K562 (cell line): ENCODE measurements around the gene DYNLT2B. TPM values are rescaled to one million over a fixed set of nuclear protein-coding genes. Genes with fewer than 3 reads are reported as not detected.

Experiments used
- FOXK2 ChIP-seq, 2 experiments: fragments of 450-650 bp; IDR thresholded peaks in 1 of 2; conservative IDR thresholded peaks in 1 of 2; 2 replicates each; pipeline ENCODE4 v1.6.1; 2016; ENCODE audit warnings: low read depth in 2 of 2, mild to moderate bottlenecking in 1 of 2
- FOXM1 ChIP-seq, 2 experiments: fragments of 450-650 bp in 1 of 2; sonication (generic) in 1 of 2; formaldehyde crosslinking in 1 of 2; IDR thresholded peaks; 2 replicates each; pipeline versions ENCODE4 v1.6.1 to v1.9.0; 2017 to 2022; ENCODE audit warnings: low read depth in 2 of 2, mild to moderate bottlenecking in 2 of 2, missing genetic modification reagents in 1 of 2, moderate library complexity in 1 of 2
- HDAC1 ChIP-seq, 2 experiments: fragments of 450-650 bp; IDR thresholded peaks; 2 replicates each; pipeline ENCODE4 v1.6.1; 2016 to 2017; ENCODE audit warnings: inconsistent platforms in 1 of 2, mild to moderate bottlenecking in 1 of 2, moderate library complexity in 1 of 2
- HLTF ChIP-seq: fragments of 450-650 bp; IDR thresholded peaks from 2 replicates; pipeline ENCODE4 v1.6.1; 2016
- JUND ChIP-seq, 2 experiments: IDR thresholded peaks; 2 replicates in 1 of 2; 3 replicates in 1 of 2; pipeline ENCODE4 v1.6.1; 2011; ENCODE audit warnings: borderline replicate concordance in 2 of 2, low read depth in 2 of 2, low read length in 2 of 2, improper control_type of control experiment in 1 of 2, missing biosample characterization in 1 of 2, missing genetic modification characterization in 1 of 2, missing genetic modification reagents in 1 of 2
- MYC ChIP-seq, 2 experiments: fragments of 250-450 bp in 1 of 2; sonication (Bioruptor Pico) in 1 of 2; IDR thresholded peaks; 2 replicates each; pipeline versions ENCODE4 v1.5.1 to v1.6.1; 2012 to 2021; ENCODE audit warnings: low read depth in 2 of 2, borderline replicate concordance in 1 of 2, improper control_type of control experiment in 1 of 2, low read length in 1 of 2, mild to moderate bottlenecking in 1 of 2, moderate library complexity in 1 of 2
- PHF8 ChIP-seq: fragments of 200-600 bp; sonication (generic); IDR thresholded peaks from 2 replicates; pipeline ENCODE4 v1.6.1; 2012; ENCODE audit warnings: mixed run types, mild to moderate bottlenecking, inconsistent platforms, low read length, moderate library complexity, borderline replicate concordance
- SAP30 ChIP-seq: fragments of 200-600 bp; sonication (generic); IDR thresholded peaks from 2 replicates; pipeline ENCODE4 v1.6.1; 2012; ENCODE audit warnings: borderline replicate concordance, low read depth, mild to moderate bottlenecking, moderate library complexity, low read length, control low read depth, inconsistent platforms; ENCODE audit not compliant: insufficient read depth, poor library complexity, severe bottlenecking
- SETDB1 ChIP-seq: IDR thresholded peaks from one replicate; pipeline ENCODE4 v1.6.1; 2012; ENCODE audit warnings: low read length, control low read depth, inconsistent platforms
- TCF3 ChIP-seq: sonication (generic); formaldehyde crosslinking; IDR thresholded peaks from 2 replicates; pipeline ENCODE4 v1.4.0; 2020; ENCODE audit warnings: mild to moderate bottlenecking, missing genetic modification reagents
- TCF7 ChIP-seq: sonication (generic); IDR thresholded peaks from 2 replicates; pipeline ENCODE4 v1.6.1; 2016; ENCODE audit warnings: antibody characterized with exemption, borderline replicate concordance
- ZNF431 ChIP-seq: sonication (generic); formaldehyde crosslinking; IDR thresholded peaks from 2 replicates; pipeline ENCODE4 v1.8.0; 2022; ENCODE audit warnings: mild to moderate bottlenecking, missing genetic modification reagents
- ZNF584 ChIP-seq: fragments of 200-800 bp; sonication (Bioruptor generic); IDR thresholded peaks from 2 replicates; pipeline ENCODE4 v1.6.1; 2016; ENCODE audit warnings: low read depth, mild to moderate bottlenecking, missing genetic modification characterization, missing compliant biosample characterization
- ZNF592 ChIP-seq: fragments of 450-650 bp; IDR thresholded peaks from 2 replicates; pipeline ENCODE4 v1.6.1; 2017; ENCODE audit warnings: antibody characterized with exemption, mild to moderate bottlenecking
- ZNF77 ChIP-seq: fragments of 250-450 bp; sonication (Bioruptor Pico); IDR thresholded peaks from 2 replicates; pipeline ENCODE4 v1.5.0; 2020
- polyA plus RNA-seq, 8 experiments: library from polyadenylated mRNA; depleted of rRNA in 4 of 8; stranded (reverse) in 5 of 8; unstranded in 3 of 8; fragments of >200 nt; fragmentation: Nextera tagmentation in 2 of 8; fragmentation: Illumina TruSeq in 1 of 8; extraction: Ambion mirVana in 2 of 8; extraction: Trizol in 1 of 8; gene quantifications; 2 replicates each; pipeline versions ENCODE4 v1.2.1 to v1.2.3, GENCODE V29; 2011 to 2014; ENCODE audit warnings: inconsistent platforms in 1 of 8, missing spikeins in 1 of 8
- total RNA-seq, 7 experiments: library from RNA; depleted of rRNA in 6 of 7; stranded (reverse); fragments of >200 nt in 6 of 7; fragmentation: Illumina TruSeq in 2 of 7; extraction: Trizol in 2 of 7; gene quantifications; 2 replicates each; pipeline versions ENCODE4 v1.2.1 to v1.2.3, GENCODE V29; 2011 to 2021; ENCODE audit warnings: low replicate concordance in 1 of 7
- TF ChIP-seq, protein P1 (sequence below): fragments of 250-450 bp; sonication (Bioruptor Pico); IDR thresholded peaks from 2 replicates; pipeline ENCODE4 v1.9.0; 2021; ENCODE audit warnings: mild to moderate bottlenecking, inconsistent platforms

DYNLT2B gene
- total and polyA plus RNA-seq, 9 of the 15 experiments (the other 6 are each of a cell fraction or from before 2014, with no cell fraction given) = 6.5 to 19.9 (median 8.7) TPM

DNA sequence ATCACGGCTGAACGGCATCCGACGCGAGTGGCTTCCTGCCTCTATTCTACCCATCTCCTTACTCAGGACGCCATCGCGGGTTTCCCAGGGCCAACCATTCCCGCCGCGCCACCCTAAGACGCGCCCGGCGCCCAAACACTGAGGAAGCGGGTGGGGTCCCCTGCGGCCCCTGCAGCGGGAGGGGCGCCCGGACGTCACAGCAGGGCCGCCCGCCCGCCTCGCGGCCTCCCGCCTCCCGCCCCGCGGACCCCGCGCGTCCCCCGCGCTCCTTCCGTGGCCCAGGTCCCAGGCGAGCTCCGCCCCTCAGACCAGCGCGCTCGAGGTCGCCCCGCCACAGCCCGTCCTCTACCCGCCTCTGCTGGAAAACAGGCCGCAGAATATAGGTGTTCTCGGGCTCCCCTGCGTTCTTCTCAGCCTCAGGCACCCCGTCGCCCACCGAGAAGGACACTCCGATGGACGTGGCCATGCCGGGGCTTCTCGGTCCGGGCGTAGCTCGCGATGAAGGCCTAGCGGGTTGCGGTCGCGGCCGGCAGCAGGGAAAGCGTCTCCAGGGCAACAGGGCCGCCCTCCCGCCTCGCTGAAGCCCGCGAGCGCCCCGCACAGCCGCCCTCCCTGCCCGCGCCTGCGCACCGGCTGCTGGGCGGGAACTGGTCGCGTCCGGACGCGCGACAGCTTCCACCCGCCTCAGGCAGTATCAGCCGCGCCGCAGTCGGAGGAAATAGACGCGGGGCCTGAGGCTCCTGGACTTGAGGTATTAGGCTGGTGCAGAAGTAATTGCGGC is at the start of gene DYNLT2B (continued):
- peak; percentile 30 for TF ChIP-seq ZNF592
- peak in 1 of 2 experiments; percentile 89; a peak in 2 of 4 replicates for TF ChIP-seq HDAC1 (IDR thresholded peaks at IDR 0.05)
- TF ChIP-seq FOXM1 (IDR thresholded peaks at IDR 0.05; ENCODE audit: low read depth) = no peak
- 0 out of 2 replicates have a peak, but pooled peaks have one; percentile 82 for TF ChIP-seq FOXM1 (CRISPR knock-in tag; IDR thresholded peaks at IDR 0.05; ENCODE audit: low read depth)
- peak; percentile 12 for TF ChIP-seq SETDB1
- TF ChIP-seq, protein P1, sequence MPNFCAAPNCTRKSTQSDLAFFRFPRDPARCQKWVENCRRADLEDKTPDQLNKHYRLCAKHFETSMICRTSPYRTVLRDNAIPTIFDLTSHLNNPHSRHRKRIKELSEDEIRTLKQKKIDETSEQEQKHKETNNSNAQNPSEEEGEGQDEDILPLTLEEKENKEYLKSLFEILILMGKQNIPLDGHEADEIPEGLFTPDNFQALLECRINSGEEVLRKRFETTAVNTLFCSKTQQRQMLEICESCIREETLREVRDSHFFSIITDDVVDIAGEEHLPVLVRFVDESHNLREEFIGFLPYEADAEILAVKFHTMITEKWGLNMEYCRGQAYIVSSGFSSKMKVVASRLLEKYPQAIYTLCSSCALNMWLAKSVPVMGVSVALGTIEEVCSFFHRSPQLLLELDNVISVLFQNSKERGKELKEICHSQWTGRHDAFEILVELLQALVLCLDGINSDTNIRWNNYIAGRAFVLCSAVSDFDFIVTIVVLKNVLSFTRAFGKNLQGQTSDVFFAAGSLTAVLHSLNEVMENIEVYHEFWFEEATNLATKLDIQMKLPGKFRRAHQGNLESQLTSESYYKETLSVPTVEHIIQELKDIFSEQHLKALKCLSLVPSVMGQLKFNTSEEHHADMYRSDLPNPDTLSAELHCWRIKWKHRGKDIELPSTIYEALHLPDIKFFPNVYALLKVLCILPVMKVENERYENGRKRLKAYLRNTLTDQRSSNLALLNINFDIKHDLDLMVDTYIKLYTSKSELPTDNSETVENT (CRISPR knock-in tag) = peak; percentile 38; the same call in 1 of the 2 replicates
- no peak for TF ChIP-seq ZNF584 (CRISPR knock-in tag)
- TF ChIP-seq MYC (IDR thresholded peaks at IDR 0.05; ENCODE audit: low read depth, low read length) = peak; percentile 74; the same call in 1 of the 2 replicates
- no peak for TF ChIP-seq MYC (CRISPR knock-in tag; IDR thresholded peaks at IDR 0.05; ENCODE audit: borderline replicate concordance, low read depth)
- peak; percentile 22 for TF ChIP-seq TCF7
- peak; percentile 27; the same call in 1 of the 2 replicates for TF ChIP-seq ZNF431 (CRISPR knock-in tag)
- TF ChIP-seq ZNF77 (CRISPR knock-in tag) = no peak
- TF ChIP-seq SAP30 = peak; percentile 83
- 0 out of 4 replicates have a peak, but pooled peaks have one; percentile 9 to 35 for TF ChIP-seq FOXK2 (conservative IDR thresholded peaks at IDR 0.05 in 1 of 2, IDR thresholded peaks at IDR 0.05 in 1 of 2; ENCODE audit: low read depth in 2 of 2)
- TF ChIP-seq HLTF = no peak
- peak; percentile 48 for TF ChIP-seq TCF3 (CRISPR knock-in tag)
- peak; percentile 1; the same call in 1 of the 2 replicates for TF ChIP-seq JUND (IDR thresholded peaks at IDR 0.05; ENCODE audit: borderline replicate concordance, low read depth, low read length)
- TF ChIP-seq JUND (tag; IDR thresholded peaks at IDR 0.05; ENCODE audit: borderline replicate concordance, low read depth, low read length) = no peak
- TF ChIP-seq PHF8 = peak; percentile 83
